Spleen (tissue), 13 donors: ENCODE measurements around the gene CYP24A1. TPM values are rescaled to one million over a fixed set of nuclear protein-coding genes. Genes with fewer than 3 reads are reported as not detected.

ENCODE experiments used
- DNase-seq: peaks from one replicate; pipeline ENCODE4 v3.0.0-alpha.2; 2020
- H3K27ac ChIP-seq, 8 donors: fragments of 200-600 bp; sonication (generic) in 7 of 8; 1 replicate in 4 of 8; 2 replicates in 4 of 8; pipeline versions ENCODE4 v1.5.0 to v1.8.0; 2016 to 2021; ENCODE audit warnings: inconsistent platforms in 4 of 8, mild to moderate bottlenecking in 4 of 8, moderate library complexity in 1 of 8
- H3K27me3 ChIP-seq, 7 donors: fragments of 200-600 bp; sonication (generic) in 6 of 7; replicated peaks in 1 of 7; 1 replicate in 4 of 7; 2 replicates in 3 of 7; pipeline versions ENCODE4 v1.5.0 to v1.8.0; 2016 to 2021; ENCODE audit warnings: inconsistent platforms in 3 of 7, mild to moderate bottlenecking in 1 of 7
- H3K36me3 ChIP-seq, 6 donors: fragments of 200-600 bp; sonication (generic) in 5 of 6; 1 replicate in 4 of 6; 2 replicates in 2 of 6; pipeline versions ENCODE4 v1.5.0 to v1.8.0; 2016 to 2021; ENCODE audit warnings: inconsistent platforms in 2 of 6
- H3K4me1 ChIP-seq, 6 donors: fragments of 200-600 bp; sonication (generic) in 5 of 6; 1 replicate in 3 of 6; 2 replicates in 3 of 6; pipeline versions ENCODE4 v1.5.0 to v1.8.0; 2016 to 2021; ENCODE audit warnings: inconsistent platforms in 3 of 6
- H3K4me3 ChIP-seq, 8 donors: fragments of 200-600 bp; sonication (generic) in 7 of 8; 1 replicate in 4 of 8; 2 replicates in 4 of 8; pipeline versions ENCODE4 v1.5.0 to v1.8.0; 2016 to 2021; ENCODE audit warnings: inconsistent platforms in 4 of 8, mild to moderate bottlenecking in 4 of 8, moderate library complexity in 2 of 8
- H3K9me3 ChIP-seq, 8 donors: fragments of 200-600 bp; sonication (generic) in 7 of 8; 1 replicate in 4 of 8; 2 replicates in 4 of 8; pipeline versions ENCODE4 v1.5.0 to v1.8.0; 2016 to 2021; ENCODE audit warnings: inconsistent platforms in 4 of 8
- POLR2A ChIP-seq, 3 donors: fragments of 450-650 bp; IDR thresholded peaks; one replicate each; pipeline ENCODE4 v1.5.1; 2017; ENCODE audit warnings: antibody characterized with exemption in 3 of 3, mild to moderate bottlenecking in 1 of 3
- POLR2AphosphoS5 ChIP-seq, 3 donors: sonication (generic); formaldehyde crosslinking; IDR thresholded peaks; one replicate each; pipeline ENCODE4 v1.5.1; 2017; ENCODE audit warnings: antibody characterized with exemption in 3 of 3
- WGBS, 5 donors: extraction: QIAGEN DNeasy Blood & Tissue Kit in 3 of 5; methylation state at CpG; one replicate each; pipeline versions ENCODE4 v1.1.5 to v1.1.7; 2013 to 2018; 5-methylcytosine and 5-hydroxymethylcytosine counted together
- intact Hi-C: fragments of 100-400 bp; cut with DNase I; formaldehyde crosslinking; loops from one replicate; pipeline ENCODE4 v1.15.0; 2023; ENCODE audit warnings: low total_unique reads
- long read RNA-seq, 2 donors: transcript quantifications; one replicate each; lab custom pipeline, GENCODE V29; 2026
- polyA plus RNA-seq, 3 donors: library from polyadenylated mRNA; stranded (reverse); fragments of 200-250 nt; gene quantifications; one replicate each; pipeline ENCODE4 v1.2.1, GENCODE V29; 2013
- total RNA-seq, 7 donors: library from RNA; depleted of rRNA in 3 of 7; stranded (reverse); fragments of >200 nt in 3 of 7; fragmentation: NEBNext Ultra II Directional in 4 of 7; extraction: Animal tissue kit (Norgen Biotek cat#: 25700) in 4 of 7; gene quantifications; one replicate each; pipeline versions ENCODE4 v1.1.0 to v1.2.1, GENCODE V29; 2016 to 2021
- TF ChIP-seq, protein P1 (sequence below), 11 experiments: fragments of 200-600 bp in 7 of 11; fragments of 450-650 bp in 4 of 11; sonication (generic) in 4 of 11; IDR thresholded peaks in 8 of 11; conservative IDR thresholded peaks in 3 of 11; 1 replicate in 7 of 11; 2 replicates in 4 of 11; pipeline versions ENCODE4 v1.4.0 to v1.8.0; 2016 to 2021; ENCODE audit warnings: antibody characterized with exemption in 11 of 11, inconsistent platforms in 4 of 11, mild to moderate bottlenecking in 1 of 11
- donor health status: healthy with polysubstance abuse.
- donor health status: DM: no; HTN: no; CAD: no; lungs with moderate emphysema.
- donor health status: DM: no; HTN: no; CAD: no.
- donor health status: Bipolar disorder and iron deficiency.
- donor health status: healthy.
- donor health status: DM: no; HTN: no; CAD: no.
- donor health status: DM: yes; HTN: yes; CAD: no.

Gene CYP24A1
- total RNA-seq (not detected), polyA plus RNA-seq (not detected)
- long read RNA-seq, donor 1, result 0 reads
- long read RNA-seq, donor 2, result 0 reads

DNA sequence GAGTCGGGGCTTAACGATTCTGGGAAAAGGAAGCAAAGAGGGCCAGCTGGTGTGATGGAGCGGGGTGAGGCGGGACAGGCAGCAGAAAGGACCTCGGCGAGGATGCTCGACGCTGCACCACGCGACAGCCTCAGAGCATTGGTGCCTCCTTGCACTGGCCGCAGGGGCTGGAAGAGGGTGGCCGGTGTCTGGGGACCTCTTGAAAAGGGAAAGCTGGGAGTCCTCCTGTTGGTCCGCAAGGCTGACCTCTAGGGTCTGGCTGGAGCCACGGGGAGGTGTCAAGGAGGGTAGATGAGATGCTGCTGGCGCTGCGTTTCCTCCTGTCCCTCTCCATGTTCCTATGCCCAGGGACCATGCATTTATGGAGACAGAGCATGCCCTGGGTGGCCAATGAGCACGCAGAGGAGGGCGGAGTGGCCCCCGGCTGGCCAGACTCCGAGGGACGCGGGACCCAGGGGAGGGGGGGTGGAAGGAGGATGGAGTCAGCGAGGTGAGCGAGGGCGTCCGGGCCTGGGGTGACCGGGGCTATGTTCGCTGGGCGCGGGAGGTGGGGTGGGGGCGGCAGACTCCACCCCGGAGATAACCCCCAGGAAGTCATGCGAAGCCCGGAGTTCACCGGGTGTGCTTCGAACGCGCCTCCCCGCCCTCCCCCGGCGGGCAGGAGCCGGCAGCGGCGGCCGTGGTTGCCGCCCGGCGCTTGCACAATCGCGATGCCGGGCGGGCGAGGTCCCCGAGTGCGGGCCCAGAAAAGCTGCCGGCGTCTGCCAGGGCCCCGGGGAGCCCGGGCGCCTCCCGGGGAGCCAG lies at the start of gene CYP24A1:
CYP24A1 (minus strand) TSS at position 334 of the 804 bp plus-strand sequence. CDS start 407 bp downstream, outside the sequence.
- peaks cover 0 to 29% (median 21%) of the 10 kb centered on the region in 6 donors for H3K4me1 ChIP-seq
- peak; percentile 81 for DNase-seq
- intact Hi-C loops, result no loop called here
- peaks cover 3 to 95% (median 54%) of the 10 kb centered on the region in 7 donors for H3K27me3 ChIP-seq
- no peak within 1 kb of the TSS for H3K27ac ChIP-seq
- peak within 1 kb of the TSS in 4 of 8 donors; percentile 10 to 53 (median 22) for H3K4me3 ChIP-seq
- no peaks in the 10 kb centered on the region for H3K9me3 ChIP-seq
- TF ChIP-seq POLR2A (IDR thresholded peaks at IDR 0.05), result no peak
- TF ChIP-seq, protein P1, sequence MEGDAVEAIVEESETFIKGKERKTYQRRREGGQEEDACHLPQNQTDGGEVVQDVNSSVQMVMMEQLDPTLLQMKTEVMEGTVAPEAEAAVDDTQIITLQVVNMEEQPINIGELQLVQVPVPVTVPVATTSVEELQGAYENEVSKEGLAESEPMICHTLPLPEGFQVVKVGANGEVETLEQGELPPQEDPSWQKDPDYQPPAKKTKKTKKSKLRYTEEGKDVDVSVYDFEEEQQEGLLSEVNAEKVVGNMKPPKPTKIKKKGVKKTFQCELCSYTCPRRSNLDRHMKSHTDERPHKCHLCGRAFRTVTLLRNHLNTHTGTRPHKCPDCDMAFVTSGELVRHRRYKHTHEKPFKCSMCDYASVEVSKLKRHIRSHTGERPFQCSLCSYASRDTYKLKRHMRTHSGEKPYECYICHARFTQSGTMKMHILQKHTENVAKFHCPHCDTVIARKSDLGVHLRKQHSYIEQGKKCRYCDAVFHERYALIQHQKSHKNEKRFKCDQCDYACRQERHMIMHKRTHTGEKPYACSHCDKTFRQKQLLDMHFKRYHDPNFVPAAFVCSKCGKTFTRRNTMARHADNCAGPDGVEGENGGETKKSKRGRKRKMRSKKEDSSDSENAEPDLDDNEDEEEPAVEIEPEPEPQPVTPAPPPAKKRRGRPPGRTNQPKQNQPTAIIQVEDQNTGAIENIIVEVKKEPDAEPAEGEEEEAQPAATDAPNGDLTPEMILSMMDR (IDR thresholded peaks at IDR 0.05 in 8 of 11, conservative IDR thresholded peaks at IDR 0.05 in 3 of 11), result no peak
- no peaks in the 10 kb centered on the region for H3K36me3 ChIP-seq
- WGBS, 5 donors, result 2 to 5% (median 3%) methylated on average over 59 to 61 of the region's 61 CpGs

DNA sequence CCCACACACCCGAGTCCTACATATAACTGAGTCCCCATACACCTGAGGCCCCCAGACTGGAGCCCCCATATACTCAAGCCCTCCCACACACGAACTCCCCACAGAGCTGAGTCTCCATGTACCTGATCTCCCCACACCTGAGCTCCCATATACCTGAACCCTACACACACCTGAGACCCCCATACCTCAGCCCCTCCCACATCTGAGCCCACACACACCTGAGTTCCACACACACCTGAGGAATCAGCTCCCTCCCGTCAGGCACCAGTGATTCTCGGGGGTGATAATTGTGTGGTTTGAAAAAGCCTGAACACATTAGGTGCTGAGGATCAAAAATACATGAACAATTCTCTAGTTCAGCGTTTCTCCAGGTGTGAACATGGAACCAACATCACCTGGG lies 49.5 kb upstream of the CYP24A1 start:
- TF ChIP-seq POLR2A (IDR thresholded peaks at IDR 0.05), result no peak
- TF ChIP-seq POLR2AphosphoS5 (IDR thresholded peaks at IDR 0.05), result no peak
- TF ChIP-seq, protein P1 (IDR thresholded peaks at IDR 0.05 in 8 of 11, conservative IDR thresholded peaks at IDR 0.05 in 3 of 11), result no peak
- Histone ChIP-seq H3K4me3 (no peak overlapping the region), H3K4me1 (peaks cover 0 to 21% (median 8%) of the 10 kb centered on the region in 6 donors), H3K27me3 (no peaks in the 10 kb centered on the region), H3K9me3 (peaks cover 0 to 9% (median 5%) of the 10 kb centered on the region in 8 donors), H3K36me3 (peaks cover 0 to 29% (median 8%) of the 10 kb centered on the region in 6 donors), H3K27ac (no peak overlapping the region)
- WGBS, 5 donors, result 85 to 91% (median 89%) methylated on average over 5 of the region's 5 CpGs
- no peak for DNase-seq
- intact Hi-C loops, result no loop called here

DNA sequence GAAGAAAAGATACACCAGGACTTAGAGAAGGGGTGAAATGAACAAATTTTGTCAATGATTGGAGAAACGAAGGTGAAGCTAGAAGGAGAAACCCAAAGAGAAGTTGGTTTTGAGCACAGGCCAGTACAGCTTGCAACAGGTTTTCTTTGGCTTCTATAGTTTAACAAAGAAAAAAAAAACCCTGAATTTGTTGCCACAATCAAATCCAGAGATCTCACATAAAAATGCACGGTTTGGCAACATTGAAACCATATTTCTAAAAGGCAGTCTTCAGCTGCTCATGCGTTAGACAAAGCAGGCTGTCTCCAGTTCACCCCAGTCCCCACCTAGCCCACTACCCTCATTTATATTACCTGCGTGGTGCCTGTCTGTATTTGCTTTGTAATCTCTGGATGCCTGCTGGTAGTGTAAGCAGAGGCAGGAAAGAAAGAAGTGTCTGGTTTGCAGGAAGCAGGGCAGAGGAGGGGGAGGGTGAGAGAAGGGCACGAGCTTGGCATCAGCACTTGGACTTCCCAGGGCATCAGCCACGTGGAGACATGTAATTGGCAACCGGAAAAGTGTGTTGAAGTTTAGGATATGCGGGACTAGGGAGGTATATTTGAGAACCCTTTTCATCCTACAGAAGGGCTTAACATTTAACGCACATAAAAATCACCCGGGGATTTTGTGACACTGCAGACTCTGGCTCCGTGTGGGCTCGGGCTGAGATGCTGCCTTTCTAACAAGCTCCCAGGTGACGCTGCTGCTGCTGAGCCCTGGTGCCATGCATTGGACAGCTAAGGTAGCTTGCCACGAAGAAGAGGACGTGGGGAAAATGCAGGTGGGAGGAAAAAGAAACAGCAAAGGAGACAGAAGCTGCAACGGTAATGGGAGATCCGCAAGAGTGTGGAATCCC lies 48.5 kb upstream of the CYP24A1 start:
- intact Hi-C loops, result no loop called here
- TF ChIP-seq POLR2AphosphoS5 (IDR thresholded peaks at IDR 0.05) (no peak), POLR2A (IDR thresholded peaks at IDR 0.05) (no peak)
- TF ChIP-seq, protein P1 (IDR thresholded peaks at IDR 0.05 in 8 of 11, conservative IDR thresholded peaks at IDR 0.05 in 3 of 11), result no peak
- 57 to 74% (median 63%) methylated on average over 17 of the region's 17 CpGs for WGBS, 5 donors
- peaks cover 0 to 22% (median 8%) of the 10 kb centered on the region in 6 donors for H3K4me1 ChIP-seq
- H3K36me3 ChIP-seq, result peaks cover 0 to 39% (median 9%) of the 10 kb centered on the region in 6 donors
- no peak overlapping the region for H3K27ac ChIP-seq
- no peaks in the 10 kb centered on the region for H3K27me3 ChIP-seq
- H3K4me3 ChIP-seq, result no peak overlapping the region
- no peak for DNase-seq
- H3K9me3 ChIP-seq, result no peaks in the 10 kb centered on the region
